BLaER1 (cell line): ENCODE data around the gene LGALS8.
"Not testable (repeated sequence)": the region's sequence is repeated elsewhere in the genome, so short reads cannot be mapped to it uniquely, and the experiment has no call there.

Experiments
- H3K27ac ChIP-seq: shearing (Covaris generic); formaldehyde crosslinking; 2 replicates; pipeline ENCODE4 v1.8.1; 2022
- H3K27me3 ChIP-seq: shearing (Covaris generic); formaldehyde crosslinking; 2 replicates; pipeline ENCODE4 v1.8.1; 2022
- H3K36me3 ChIP-seq: shearing (Covaris generic); formaldehyde crosslinking; 2 replicates; pipeline ENCODE4 v1.8.1; 2022
- H3K4me1 ChIP-seq: shearing (Covaris generic); formaldehyde crosslinking; 2 replicates; pipeline ENCODE4 v1.8.1; 2022
- H3K4me2 ChIP-seq: shearing (Covaris generic); formaldehyde crosslinking; 2 replicates; pipeline ENCODE4 v1.8.1; 2022
- H3K4me3 ChIP-seq: shearing (Covaris generic); formaldehyde crosslinking; 2 replicates; pipeline ENCODE4 v1.8.1; 2022
- H3K9ac ChIP-seq: shearing (Covaris generic); formaldehyde crosslinking; 2 replicates; pipeline ENCODE4 v1.8.1; 2022
- H3K9me3 ChIP-seq: shearing (Covaris generic); formaldehyde crosslinking; 2 replicates; pipeline ENCODE4 v1.8.1; 2022
- H4K20me1 ChIP-seq: shearing (Covaris generic); formaldehyde crosslinking; 2 replicates; pipeline ENCODE4 v1.8.1; 2022
- Cebpa-rat ChIP-seq: shearing (Covaris generic); IDR thresholded peaks from 2 replicates; pipeline ENCODE4 v1.8.1; 2022

The LGALS8 gene

DNA sequence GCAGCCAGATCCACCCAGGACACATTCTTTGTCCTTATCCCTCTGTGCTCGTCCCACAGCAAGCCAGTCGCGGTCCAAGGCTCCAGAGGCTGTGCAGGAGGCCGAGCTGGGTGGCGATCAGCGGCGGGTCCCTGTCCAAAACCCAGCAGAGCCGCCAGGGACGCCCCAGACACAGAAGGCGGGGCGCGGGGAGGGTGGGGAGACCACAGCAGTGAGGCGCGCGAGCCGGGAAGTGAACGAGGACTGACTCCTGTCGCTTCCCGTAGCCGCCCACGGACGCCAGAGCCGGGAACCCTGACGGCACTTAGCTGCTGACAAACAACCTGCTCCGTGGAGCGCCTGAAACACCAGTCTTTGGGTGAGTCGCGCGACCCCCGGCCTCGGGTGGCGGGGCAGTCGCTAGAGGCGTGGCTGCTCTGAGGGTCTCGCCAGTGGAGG lies at the start of gene LGALS8:
Gene LGALS8 (plus strand): TSS at position 279 of the 438 bp plus-strand sequence. CDS start 2,089 bp downstream, outside the sequence.
- peak within 1 kb of the TSS; percentile 79 for H3K27ac ChIP-seq

DNA sequence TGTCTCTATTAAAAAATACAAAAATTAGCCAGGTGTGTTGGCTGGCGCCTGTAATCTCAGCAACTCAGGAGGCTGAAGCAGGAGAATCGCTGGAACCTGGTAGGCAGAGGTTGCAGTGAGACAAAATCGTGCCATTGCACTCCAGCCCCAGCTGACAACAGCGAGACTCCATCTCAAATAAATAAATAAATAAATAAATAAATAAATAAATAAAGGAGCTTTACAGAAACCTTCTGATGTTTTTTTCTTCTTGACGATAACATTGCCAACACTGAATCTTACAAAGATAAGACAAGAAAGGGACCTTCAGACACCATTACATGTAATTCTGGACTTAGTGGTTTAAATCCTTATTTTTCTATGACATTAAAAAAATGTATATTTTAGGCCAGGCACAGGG lies 47.8 kb upstream of the LGALS8 start:
- Histone ChIP-seq H4K20me1 (no peaks in the 10 kb centered on the region), H3K9ac (no peak overlapping the region)
- TF ChIP-seq Cebpa-rat: no peak

More for the DNA sequence above, at the start of gene LGALS8:
- Histone ChIP-seq H3K4me3 (peak within 1 kb of the TSS; percentile 84), H4K20me1 (no peaks in the 10 kb centered on the region), H3K27me3 (no peaks in the 10 kb centered on the region), H3K4me2 (peak within 1 kb of the TSS; percentile 93), H3K36me3 (peaks cover 24% of the 10 kb centered on the region), H3K4me1 (peaks cover 30% of the 10 kb centered on the region), H3K9me3 (no peaks in the 10 kb centered on the region), H3K9ac (peak within 1 kb of the TSS; percentile 80)
- no peak for TF ChIP-seq Cebpa-rat

DNA sequence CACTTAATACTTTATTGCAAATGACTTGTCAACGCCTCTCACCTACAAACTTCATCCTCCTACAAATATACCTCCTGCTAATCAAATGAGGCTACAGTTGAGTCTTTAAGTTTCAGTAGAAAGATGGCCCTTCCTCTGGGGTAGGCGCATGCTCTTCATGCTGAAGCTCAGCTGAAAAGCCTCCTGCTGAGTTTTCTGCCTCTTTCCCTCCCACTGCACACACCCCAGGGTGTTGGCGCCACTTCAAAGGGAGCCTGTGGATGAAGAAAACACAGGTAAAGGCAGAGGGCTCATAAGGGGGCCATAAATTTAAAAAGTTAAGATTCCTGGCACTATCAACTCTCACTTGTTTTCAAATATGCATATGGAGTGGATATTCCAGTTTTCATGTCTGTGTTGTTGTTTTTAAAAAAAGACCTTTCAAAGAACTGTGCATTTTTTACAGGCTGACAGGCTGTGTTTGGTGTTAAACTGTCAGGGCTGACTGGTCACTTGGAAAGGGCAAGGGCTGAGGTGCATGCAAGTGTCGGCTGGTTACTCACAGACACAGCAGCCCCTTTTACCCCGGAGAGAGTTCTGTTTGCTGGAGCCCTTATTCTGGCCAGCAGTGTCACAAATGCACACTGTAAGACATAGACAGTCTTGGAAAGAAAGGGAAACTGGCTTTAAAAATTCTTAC lies 42.9 kb upstream of the LGALS8 start:
- Histone ChIP-seq H3K9me3 (no peaks in the 10 kb centered on the region), H4K20me1 (no peaks in the 10 kb centered on the region), H3K4me2 (no peak overlapping the region), H3K9ac (no peak overlapping the region), H3K4me1 (no peaks in the 10 kb centered on the region), H3K36me3 (no peaks in the 10 kb centered on the region), H3K27me3 (no peaks in the 10 kb centered on the region), H3K27ac (no peak overlapping the region), H3K4me3 (no peak overlapping the region)
- TF ChIP-seq Cebpa-rat: no peak

More for the DNA sequence above, 47.8 kb upstream of the LGALS8 start:
- Histone ChIP-seq H3K36me3 (no peaks in the 10 kb centered on the region), H3K27me3 (no peaks in the 10 kb centered on the region), H3K4me3 (no peak overlapping the region), H3K4me1 (peaks cover 13% of the 10 kb centered on the region), H3K9me3 (no peaks in the 10 kb centered on the region), H3K27ac (no peak overlapping the region), H3K4me2 (no peak overlapping the region)

DNA sequence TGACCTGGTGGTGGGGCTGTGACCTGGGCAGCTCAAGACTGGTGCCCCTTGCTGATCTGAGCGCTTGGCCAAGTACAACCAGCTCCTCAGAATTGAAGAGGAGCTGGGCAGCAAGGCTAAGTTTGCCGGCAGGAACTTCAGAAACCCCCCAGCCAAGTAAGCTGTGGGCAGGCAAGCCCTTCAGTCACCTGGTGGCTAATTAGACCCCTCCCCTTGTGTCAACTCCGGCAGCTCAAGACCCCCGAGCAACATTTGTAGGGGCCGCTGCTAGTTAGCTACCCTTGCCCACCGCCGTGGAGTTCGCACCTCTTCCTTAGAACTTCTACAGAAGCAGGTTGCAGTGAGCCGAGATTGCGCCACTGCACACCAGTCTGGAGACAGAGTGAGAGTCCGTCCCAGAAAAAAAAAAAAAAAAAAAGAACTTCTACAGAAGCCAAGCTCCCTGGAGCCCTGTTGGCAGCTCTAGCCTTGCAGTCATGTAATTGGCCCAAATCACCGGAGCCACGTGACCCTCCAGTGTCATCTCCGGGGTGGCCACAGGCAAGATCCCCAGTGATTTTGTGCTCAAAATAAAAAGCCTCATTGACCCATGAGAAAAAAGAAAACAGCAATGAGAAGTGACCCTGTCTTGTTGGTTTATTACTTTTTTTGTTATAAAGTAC lies 39.3 kb upstream of the LGALS8 start:
- H3K4me3 ChIP-seq: no peak overlapping the region
- no peaks in the 10 kb centered on the region for H4K20me1 ChIP-seq
- no peak overlapping the region for H3K4me2 ChIP-seq
- no peak for TF ChIP-seq Cebpa-rat
- peaks cover 5% of the 10 kb centered on the region for H3K4me1 ChIP-seq
- H3K9me3 ChIP-seq: no peaks in the 10 kb centered on the region
- H3K27me3 ChIP-seq: no peaks in the 10 kb centered on the region
- no peak overlapping the region for H3K27ac ChIP-seq
- no peak overlapping the region for H3K9ac ChIP-seq
- H3K36me3 ChIP-seq: no peaks in the 10 kb centered on the region

DNA sequence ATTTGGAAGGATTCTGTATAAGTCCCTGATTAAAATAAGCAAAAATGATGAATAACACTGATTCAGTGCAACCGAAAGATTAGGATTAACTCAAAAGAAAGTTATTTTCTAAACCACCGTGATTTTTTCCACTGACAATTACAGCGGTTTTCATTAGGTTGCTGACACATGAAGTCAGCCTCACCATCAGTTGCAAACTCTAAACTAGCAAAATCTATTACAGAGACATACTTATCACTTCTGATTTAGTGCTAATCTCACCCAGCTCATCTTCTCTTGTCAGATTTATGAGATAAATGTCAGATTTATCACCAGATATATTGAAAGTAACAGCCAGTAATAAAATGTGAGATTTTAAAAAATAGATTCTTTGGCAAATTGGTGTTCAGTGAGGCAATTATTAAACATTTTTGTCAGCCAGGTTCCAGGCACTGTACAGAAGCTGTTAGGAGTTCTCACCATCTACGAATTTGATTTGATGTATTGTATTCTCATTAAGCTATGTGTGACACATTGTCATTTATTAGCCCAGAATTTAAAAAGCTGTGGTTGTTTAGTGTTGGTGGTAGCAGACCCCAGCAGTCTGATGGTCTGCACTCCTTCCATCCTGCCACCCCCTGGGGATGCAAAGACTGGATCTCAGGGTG lies 37.3 kb upstream of the LGALS8 start:
- H3K4me2 ChIP-seq: no peak overlapping the region
- H3K9ac ChIP-seq: no peak overlapping the region
- H3K4me1 ChIP-seq: peaks cover 9% of the 10 kb centered on the region
- H3K4me3 ChIP-seq: no peak overlapping the region
- no peaks in the 10 kb centered on the region for H3K9me3 ChIP-seq
- no peaks in the 10 kb centered on the region for H3K27me3 ChIP-seq
- TF ChIP-seq Cebpa-rat: no peak
- no peaks in the 10 kb centered on the region for H3K36me3 ChIP-seq
- H3K27ac ChIP-seq: no peak overlapping the region
- H4K20me1 ChIP-seq: no peaks in the 10 kb centered on the region

DNA sequence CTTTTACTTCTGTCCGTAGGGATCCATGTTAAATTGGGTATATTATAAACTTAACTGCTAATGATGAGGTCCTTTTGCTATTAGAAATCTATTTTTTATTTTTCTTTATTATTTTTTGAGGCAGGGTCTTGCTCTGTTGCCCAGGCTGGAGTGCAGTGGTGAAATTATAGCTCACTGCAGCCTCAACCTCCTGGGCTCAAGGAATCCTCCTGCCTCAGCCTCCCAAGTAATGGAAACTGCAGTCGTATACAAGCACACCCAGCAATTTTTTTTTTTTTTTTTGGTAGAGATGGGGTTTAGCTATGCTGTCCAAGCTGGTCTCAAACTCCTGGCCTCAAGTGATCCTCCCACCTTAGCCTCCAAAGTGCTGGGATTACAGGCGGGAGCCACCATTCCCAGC lies 34.6 kb upstream of the LGALS8 start:
- not testable (repeated sequence) for H3K4me2 ChIP-seq, H3K4me3 ChIP-seq, H3K27me3 ChIP-seq, H3K9me3 ChIP-seq, H3K27ac ChIP-seq, H3K9ac ChIP-seq, H4K20me1 ChIP-seq, H3K36me3 ChIP-seq
- peaks cover 14% of the 10 kb centered on the region for H3K4me1 ChIP-seq

DNA sequence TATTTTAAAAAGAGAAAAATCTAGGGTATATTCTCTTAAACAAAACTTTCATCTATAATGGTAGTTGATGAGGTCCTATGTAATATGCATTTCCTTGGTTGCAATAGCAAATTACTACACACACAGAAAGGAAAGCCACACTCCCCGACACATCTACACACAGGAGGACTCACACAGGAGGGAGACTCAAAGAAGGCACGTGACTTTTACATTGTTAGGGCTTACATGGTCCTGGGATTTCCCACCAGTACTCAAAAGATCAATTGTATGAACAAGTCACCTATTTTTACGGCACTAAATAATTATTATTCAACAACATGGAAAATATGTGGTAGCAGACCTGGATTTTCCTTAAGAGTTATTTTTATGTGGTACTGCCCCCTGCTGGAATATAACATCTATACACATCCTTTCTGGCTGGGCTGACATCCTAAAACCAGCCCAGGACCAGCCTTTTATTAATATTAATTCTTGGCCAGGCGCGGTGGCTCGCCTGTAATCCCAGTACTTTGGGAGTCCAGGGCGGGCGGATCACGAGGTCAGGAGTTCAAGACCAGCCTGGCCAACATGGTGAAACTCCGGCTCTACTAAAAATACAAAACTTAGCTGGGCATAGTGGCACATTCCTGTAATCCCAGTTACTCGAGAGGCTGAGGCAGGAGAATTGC lies 33.9 kb upstream of the LGALS8 start:
- Histone ChIP-seq H3K9ac (no peak overlapping the region), H3K4me3 (no peak overlapping the region), H3K9me3 (no peaks in the 10 kb centered on the region), H3K36me3 (no peaks in the 10 kb centered on the region), H3K4me2 (no peak overlapping the region), H3K4me1 (peaks cover 21% of the 10 kb centered on the region), H3K27ac (no peak overlapping the region), H4K20me1 (no peaks in the 10 kb centered on the region), H3K27me3 (no peaks in the 10 kb centered on the region)
- TF ChIP-seq Cebpa-rat: no peak

DNA sequence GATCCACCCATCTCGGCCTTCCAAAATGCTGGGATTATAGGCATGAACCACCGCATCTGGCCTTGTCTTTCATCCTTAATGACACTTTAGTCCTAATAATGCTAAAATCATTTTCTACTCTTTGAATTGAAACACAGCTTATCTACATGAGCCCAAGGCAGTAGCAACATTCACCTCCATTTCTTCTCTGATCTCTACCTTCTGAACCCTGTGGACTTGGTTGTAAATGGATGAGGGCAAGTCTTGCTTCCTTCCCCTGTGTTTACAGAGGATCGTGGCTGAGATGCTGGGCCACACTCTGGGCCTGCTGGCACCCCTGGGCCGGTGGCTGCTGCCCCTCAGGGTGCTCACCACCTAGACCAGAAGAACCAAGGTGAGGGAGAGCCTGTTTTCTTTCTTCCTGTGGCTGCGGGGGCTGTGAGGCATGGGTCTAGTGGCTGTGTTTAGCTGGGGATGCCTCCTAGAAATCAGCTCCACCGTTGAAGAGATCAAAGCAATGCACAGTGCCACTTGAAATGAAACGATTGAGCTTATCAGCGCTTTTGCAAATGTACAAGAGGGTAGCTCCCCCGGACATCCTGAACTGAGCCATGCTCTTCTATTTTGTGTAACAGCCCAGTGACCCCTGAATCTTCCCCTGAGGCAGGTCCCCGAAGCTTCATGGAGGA lies 32.2 kb upstream of the LGALS8 start:
- H3K4me2 ChIP-seq: no peak overlapping the region; the same call in 1 of the 2 replicates
- no peak overlapping the region for H3K9ac ChIP-seq

DNA sequence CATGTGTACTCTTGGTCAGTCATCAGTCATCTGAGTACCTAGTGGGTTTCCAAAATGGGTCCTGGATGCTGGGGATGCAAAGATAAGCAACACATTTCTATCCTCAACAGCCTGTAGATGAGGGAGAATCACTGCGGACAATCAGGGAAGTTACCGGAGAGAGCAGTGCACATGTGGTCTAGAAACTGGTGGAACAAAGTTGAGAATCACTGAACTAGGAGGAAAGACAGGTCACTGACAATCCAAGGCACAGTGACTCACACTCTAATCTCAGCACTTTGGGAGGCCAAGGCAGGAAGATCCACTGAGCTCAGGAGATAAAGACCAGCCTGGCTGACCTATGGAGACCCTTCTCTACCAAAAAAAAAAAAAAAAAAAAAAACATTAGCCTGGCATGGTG lies 31.4 kb upstream of the LGALS8 start:
- Histone ChIP-seq H3K9ac (no peak overlapping the region), H3K27me3 (no peaks in the 10 kb centered on the region), H4K20me1 (no peaks in the 10 kb centered on the region), H3K4me2 (no peak overlapping the region), H3K36me3 (no peaks in the 10 kb centered on the region), H3K27ac (no peak overlapping the region), H3K9me3 (no peaks in the 10 kb centered on the region), H3K4me3 (no peak overlapping the region), H3K4me1 (peaks cover 21% of the 10 kb centered on the region)
- TF ChIP-seq Cebpa-rat: no peak

More for the DNA sequence above, 32.2 kb upstream of the LGALS8 start:
- Histone ChIP-seq H3K4me3 (no peak overlapping the region), H3K36me3 (no peaks in the 10 kb centered on the region), H3K27me3 (no peaks in the 10 kb centered on the region), H4K20me1 (no peaks in the 10 kb centered on the region), H3K9me3 (no peaks in the 10 kb centered on the region), H3K4me1 (peaks cover 21% of the 10 kb centered on the region), H3K27ac (no peak overlapping the region)
- TF ChIP-seq Cebpa-rat: no peak
